A673 (cell line): ENCODE data around the gene TAGLN.

Experiments
- EZH2 ChIP-seq: fragments of 200-600 bp; sonication (generic); IDR thresholded peaks from 2 replicates; pipeline ENCODE4 v1.6.1; 2017; ENCODE audit warnings: borderline replicate concordance, low read depth, mild to moderate bottlenecking, mixed read lengths, antibody characterized with exemption, low read length; ENCODE audit not compliant: poor library complexity, severe bottlenecking
- TF ChIP-seq, protein P1 (sequence below): fragments of 300-800, 200-600 bp; sonication (generic); conservative IDR thresholded peaks from 2 replicates; pipeline ENCODE4 v1.5.1; 2017; ENCODE audit warnings: low read depth, mild to moderate bottlenecking, antibody characterized with exemption, low read length, moderate library complexity, mixed read lengths

DNA sequence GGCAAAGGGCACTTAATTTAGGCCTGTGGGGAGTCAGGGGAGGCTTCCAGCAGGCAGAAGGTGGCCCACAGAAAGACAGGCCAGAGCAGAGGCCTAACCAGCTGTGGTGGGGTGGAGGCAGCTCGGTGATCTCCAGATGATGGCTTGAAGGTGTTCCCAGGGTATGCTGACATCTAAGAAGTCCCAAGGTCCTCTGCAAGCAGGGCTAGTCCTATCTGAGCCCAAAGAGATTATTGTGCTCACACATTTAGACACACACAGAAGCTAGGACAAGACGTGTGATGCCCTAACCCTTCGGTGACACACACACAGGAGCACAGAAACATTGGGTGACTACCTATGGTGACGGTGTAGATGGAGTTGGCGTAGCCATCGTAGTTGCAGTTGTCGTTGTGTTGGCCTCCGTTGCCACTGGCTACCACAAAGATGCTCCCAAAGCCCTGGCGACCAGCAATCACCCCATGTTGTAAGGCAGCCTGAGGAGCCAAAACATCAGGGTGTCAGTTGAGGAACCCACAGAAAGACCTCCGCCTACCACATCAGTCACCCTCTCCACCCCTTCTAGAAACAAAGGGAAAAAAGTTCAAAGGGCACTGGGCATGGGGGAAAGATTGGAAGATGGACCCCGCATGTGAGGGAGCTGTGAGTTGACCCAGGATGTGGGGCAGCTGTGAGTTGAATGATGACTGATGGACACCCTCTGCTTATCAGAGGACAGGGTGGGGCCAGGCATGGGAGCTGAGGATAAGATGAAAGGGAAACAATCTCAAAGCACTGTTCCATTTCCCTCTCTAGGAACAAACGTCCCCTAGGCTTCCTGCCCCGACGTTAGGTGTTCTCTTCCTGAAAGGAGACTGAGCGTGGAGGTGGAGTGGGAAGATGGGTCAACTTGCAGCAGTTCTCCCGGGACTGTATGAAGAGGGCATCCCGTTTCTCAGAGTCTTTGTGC is 24.8 kb downstream of the TAGLN start:
- TF ChIP-seq, protein P1, sequence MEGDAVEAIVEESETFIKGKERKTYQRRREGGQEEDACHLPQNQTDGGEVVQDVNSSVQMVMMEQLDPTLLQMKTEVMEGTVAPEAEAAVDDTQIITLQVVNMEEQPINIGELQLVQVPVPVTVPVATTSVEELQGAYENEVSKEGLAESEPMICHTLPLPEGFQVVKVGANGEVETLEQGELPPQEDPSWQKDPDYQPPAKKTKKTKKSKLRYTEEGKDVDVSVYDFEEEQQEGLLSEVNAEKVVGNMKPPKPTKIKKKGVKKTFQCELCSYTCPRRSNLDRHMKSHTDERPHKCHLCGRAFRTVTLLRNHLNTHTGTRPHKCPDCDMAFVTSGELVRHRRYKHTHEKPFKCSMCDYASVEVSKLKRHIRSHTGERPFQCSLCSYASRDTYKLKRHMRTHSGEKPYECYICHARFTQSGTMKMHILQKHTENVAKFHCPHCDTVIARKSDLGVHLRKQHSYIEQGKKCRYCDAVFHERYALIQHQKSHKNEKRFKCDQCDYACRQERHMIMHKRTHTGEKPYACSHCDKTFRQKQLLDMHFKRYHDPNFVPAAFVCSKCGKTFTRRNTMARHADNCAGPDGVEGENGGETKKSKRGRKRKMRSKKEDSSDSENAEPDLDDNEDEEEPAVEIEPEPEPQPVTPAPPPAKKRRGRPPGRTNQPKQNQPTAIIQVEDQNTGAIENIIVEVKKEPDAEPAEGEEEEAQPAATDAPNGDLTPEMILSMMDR, result no peak
- no peak for TF ChIP-seq EZH2
